GM12873 (cell line): ENCODE data around the gene CDC42EP1.

ENCODE experiments used
- TF ChIP-seq, protein P1 (sequence below): IDR thresholded peaks from 2 replicates; pipeline ENCODE4 v1.5.1; 2012; ENCODE audit warnings: low read depth, mild to moderate bottlenecking, moderate library complexity, low read length, control low read depth; ENCODE audit not compliant: insufficient read depth; ENCODE audit errors: missing control alignments

The CDC42EP1 gene

DNA sequence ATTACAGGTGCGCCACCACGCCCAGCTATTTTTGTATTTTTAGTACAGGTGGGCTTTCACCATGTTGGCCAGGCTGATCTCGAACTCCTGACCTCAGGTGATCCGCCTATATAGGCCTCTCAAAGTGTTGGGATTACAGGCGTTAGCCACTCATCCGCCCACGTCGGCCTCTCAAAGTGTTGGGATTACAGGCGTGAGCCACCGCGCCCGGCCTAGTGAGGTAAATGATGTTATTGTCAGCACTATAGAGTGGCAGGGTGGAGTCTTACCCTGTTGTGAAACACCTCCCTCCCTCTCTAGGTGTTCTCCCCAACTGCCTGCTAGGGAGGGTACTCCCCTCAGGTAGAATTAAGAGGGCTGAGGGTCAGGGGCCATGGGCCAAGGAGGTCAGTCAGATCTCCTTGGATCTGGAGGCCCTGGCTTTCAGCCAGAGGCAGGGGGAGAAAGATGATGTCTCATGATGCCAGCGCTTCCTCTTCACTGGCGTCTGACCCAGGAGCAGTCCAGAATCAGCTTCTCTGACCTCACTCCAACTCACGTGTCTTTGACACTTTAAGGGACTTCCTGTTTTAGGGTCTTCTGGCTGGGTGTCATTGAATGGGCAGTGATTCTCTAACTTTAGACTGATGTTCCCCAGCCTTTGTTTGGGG lies 50.3 kb downstream of the CDC42EP1 start:
- TF ChIP-seq, protein P1, sequence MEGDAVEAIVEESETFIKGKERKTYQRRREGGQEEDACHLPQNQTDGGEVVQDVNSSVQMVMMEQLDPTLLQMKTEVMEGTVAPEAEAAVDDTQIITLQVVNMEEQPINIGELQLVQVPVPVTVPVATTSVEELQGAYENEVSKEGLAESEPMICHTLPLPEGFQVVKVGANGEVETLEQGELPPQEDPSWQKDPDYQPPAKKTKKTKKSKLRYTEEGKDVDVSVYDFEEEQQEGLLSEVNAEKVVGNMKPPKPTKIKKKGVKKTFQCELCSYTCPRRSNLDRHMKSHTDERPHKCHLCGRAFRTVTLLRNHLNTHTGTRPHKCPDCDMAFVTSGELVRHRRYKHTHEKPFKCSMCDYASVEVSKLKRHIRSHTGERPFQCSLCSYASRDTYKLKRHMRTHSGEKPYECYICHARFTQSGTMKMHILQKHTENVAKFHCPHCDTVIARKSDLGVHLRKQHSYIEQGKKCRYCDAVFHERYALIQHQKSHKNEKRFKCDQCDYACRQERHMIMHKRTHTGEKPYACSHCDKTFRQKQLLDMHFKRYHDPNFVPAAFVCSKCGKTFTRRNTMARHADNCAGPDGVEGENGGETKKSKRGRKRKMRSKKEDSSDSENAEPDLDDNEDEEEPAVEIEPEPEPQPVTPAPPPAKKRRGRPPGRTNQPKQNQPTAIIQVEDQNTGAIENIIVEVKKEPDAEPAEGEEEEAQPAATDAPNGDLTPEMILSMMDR: no peak

DNA sequence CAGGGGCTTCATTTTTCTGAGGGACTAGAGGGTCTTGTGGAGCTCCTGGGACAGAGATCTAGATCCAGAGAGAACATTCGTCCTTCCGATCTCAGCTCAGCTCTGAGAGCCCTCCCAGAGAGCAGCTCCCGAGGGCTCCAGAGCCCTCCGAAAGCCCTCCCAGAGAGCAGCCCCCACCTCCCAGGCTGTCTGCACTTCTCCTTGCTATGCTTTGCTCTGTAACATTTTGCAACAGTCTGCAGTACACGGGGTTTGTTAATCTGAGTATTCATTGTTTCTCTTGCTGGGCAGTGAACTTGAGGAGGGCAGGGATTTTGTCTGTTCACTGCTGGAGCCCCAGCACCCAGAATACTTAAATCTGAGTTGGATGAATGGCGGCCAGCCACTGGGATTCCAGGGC lies 50.9 kb downstream of the CDC42EP1 start:
- TF ChIP-seq, protein P1: no peak

DNA sequence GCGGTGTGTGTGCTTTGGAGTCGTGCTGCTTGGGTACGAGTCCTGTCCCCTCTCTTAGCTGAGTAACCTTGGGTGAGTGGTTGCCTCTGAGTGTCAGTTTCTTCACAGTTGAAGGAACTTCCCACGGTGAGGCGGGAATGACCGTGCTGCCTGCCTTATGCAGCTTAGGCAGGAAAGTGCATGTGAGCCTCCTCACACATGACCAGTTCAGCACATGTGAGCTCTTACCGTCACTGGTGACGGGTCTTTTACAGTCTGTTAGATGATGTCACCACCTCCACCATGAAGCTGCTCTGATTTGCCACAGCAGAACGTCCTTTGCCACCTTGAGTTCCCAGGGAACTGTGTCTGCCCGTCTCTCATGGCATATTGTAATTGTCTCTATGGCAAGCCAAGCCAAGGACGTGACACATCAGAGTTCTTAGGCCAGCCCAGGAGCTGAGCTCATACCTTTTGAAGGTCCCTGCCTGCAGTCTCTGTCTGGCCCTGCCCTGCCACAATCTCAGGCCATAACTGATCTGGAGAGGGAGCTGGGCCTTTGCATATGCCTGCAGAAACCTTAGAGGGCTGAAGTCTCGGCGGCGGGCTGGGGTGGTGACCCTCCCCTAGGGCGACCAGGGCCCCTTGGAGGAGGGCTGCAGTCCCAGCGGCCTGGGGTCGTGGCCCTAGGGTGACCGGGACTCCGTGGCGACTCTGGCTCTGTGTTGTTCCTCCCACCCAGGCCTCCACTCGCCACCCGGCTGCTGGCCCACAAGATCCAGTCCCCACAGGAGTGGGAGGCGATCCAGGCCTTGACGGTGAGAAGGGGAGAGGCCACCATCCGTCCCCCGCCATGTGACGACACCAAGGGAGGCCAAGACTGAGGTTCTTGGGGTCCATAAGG lies 56.2 kb downstream of the CDC42EP1 start:
- TF ChIP-seq, protein P1: no peak

DNA sequence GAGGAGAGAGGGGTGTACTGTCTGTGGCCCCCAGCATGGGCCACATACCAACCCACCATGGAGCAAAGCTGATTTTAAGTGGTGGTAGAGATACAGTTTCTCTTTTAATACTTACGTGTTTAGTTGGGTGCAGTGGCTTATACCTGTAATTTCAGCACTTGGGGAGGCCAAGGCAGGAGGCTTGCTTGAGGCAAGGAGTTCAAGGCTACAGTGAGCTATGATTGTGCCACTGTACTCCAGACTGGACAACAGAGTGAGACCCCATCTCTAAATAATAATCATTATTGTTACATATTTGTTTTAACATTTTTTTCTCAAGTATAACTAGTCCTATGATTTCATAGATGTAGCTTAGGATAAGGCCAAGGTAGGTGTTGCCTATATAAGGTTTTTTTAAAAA lies 57.2 kb downstream of the CDC42EP1 start:
- TF ChIP-seq, protein P1: no peak

DNA sequence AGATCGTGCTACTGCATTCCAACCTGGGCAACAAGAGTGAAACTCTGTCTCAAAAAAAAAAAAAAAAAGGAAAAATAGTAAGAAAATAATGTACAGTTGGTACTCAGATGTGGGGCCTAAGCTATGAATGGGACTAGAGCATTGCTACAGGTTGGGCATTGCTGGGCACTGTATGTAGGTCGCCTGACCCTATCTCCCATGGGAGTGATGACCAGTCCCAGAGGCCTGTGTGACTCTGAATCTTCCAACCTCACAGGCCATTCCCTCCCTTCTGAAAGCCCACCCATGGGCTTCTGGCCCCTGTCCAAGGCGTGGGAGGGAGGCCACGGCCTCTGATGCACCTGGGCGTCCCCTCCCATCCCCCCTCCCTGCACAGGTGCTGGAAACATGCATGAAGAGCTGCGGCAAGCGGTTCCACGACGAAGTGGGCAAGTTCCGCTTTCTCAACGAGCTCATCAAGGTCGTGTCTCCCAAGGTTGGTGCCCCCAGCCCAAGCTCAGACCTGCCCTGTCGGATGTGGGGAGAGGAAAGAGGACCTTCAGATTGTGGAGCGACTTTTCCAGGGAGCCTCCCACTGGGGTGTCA lies 57.9 kb downstream of the CDC42EP1 start:
- TF ChIP-seq, protein P1: no peak

DNA sequence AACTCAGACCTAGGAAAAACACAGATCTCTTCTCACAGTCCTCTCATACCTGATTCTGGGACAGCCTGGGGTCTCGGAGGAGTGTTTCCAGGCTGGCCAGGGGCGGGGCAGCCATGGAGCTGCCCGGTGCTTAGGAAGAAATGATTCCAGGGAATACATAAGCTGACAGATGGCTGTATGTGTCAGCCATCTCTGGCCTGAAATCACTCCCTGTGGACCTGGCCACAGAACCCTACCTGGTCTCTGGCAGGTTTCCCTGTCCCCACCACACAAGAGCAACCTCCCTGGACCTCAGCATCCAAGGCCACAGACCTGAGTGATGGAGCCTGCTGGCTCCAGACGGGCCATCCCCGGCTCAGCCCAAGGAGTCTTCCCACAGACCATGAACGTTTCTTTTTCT lies 58.4 kb downstream of the CDC42EP1 start:
- TF ChIP-seq, protein P1: no peak
